ENCODE results near the gene SPATC1L.

DNA sequence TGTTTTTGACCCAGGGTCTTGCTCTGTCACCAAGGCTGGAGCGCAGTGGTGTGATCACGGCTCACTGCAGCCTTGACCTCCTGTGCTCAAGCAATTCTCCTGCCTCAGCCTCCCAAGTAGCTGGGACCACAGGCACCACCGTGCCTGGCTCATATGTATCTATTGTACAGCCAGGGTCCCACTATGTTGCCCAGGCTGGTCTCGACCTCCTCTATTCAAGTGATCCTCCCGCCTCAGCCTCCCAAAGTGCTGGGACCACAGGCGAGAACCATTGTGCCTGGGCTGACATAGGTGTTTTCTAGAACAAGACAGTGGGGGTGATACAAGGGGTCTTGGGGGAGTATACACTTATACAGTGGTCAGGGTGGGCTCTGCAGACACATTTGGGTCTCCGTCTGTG, 46.4 kb downstream of the SPATC1L start:
- TF ChIP-seq, protein P1, sequence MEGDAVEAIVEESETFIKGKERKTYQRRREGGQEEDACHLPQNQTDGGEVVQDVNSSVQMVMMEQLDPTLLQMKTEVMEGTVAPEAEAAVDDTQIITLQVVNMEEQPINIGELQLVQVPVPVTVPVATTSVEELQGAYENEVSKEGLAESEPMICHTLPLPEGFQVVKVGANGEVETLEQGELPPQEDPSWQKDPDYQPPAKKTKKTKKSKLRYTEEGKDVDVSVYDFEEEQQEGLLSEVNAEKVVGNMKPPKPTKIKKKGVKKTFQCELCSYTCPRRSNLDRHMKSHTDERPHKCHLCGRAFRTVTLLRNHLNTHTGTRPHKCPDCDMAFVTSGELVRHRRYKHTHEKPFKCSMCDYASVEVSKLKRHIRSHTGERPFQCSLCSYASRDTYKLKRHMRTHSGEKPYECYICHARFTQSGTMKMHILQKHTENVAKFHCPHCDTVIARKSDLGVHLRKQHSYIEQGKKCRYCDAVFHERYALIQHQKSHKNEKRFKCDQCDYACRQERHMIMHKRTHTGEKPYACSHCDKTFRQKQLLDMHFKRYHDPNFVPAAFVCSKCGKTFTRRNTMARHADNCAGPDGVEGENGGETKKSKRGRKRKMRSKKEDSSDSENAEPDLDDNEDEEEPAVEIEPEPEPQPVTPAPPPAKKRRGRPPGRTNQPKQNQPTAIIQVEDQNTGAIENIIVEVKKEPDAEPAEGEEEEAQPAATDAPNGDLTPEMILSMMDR (IDR thresholded peaks at IDR 0.05): no peak
- no peak for TF ChIP-seq POLR2A (IDR thresholded peaks at IDR 0.05; ENCODE audit: low read depth)
- no peak for TF ChIP-seq EP300 (IDR thresholded peaks at IDR 0.05)
